Measurements from ENCODE around the gene LYZL1.
"Not testable (repeated sequence)": the region's sequence is repeated elsewhere in the genome, so short reads cannot be mapped to it uniquely, and the experiment has no call there.

The LYZL1 gene

DNA sequence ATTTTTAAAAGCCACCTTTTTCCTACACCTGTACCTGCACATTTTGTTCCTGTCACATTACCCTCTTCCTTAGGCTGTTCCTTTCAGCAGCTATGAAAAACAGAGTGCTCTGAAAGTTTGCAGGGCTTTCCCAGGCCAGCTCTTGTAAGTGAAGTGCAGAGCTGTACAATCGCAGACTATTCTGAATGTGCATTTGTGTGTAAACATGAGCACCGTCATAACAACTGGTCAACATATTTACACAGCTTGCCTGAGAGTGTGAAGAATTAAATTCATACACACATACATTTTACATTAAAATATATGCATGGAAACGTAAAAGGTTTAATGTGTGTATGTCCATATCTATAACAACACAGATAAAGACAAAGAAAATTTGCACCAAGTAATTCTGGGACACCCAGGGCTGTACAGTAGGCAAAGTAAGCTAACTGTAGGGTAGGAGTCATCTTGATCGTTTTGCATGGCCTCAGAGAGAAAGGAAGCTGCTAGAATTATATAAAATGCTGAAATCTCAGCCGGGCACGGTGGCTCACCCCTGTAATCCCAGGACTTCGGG lies 23.6 kb upstream of the LYZL1 start:
- no peak for DNase-seq

DNA sequence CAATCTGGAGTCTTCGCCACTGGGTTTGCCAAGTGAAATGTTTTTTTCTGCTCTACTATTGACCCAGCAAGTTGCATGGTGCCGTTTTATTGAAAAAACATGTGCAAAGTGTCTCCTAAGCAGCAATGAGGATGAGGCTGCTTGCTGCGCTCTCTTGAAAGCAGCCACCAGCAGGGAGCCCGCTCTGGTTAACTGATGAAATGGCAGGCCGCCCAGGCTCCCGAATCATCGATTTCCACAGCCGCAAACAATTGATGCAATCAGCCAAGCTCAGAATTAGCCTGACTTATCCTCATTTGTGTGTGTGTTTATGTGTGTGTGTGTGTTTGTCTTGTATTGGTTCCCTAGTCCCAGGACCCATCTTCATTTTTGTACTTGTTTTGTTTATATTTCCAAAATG lies 22.2 kb upstream of the LYZL1 start:
- peak; percentile 70 for DNase-seq

DNA sequence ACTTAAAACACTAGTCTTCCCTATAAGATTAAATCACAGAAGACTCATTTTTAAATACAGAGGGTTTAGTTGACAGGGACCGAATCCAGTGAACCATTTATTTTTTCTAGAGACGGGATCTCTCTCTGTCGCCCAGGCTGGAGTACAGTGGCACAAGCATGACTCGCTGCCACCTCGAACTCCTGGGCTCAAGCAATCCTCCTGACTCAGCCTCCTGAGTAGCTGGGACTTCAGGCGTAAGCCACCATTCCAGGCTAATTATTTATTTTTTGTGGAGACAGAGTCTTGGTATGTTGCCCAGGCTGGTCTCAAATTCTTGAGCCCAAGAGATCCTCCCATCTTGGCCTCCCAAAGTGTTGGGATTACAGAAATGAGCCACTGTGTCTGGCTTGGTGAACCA lies 20.9 kb upstream of the LYZL1 start:
- no peak for DNase-seq

DNA sequence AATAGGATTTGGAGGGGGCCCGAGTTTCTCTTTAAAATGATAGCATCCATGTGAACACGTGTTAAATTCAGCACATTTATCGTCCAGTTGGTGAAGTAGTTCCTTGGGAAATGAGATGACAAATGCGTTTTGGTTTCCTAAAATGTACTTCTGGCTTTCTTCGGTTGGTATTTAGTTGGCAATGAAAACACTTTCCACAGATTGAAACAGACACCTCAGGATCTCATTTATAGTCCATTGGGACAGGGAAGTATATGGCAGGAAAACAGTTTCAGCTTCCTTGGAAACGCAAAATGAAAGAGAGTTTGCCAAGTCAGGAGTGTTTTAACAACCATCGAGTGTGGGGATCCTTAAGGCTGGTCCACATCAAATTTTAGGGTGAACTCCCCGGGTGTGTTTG lies 19.4 kb upstream of the LYZL1 start:
- DNase-seq = no peak

DNA sequence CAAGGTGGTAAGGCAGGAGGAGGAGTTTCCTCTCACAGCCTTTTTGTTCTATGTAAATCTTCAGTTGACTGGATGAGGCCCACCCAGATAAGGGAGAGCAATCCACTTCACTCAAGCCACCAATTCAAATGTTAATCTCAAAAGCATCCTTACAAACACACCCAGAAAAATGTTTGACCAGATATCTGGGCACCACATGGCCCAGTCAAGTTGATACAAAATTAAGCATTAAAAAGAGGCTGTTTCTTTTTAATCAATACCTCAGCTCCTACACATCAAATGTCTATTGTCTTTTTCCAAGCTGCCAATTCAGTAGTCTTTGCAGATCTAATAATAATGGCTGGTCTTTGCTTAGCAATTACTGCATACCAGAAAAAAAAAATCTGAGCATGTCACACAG lies 18.0 kb upstream of the LYZL1 start:
- DNase-seq = no peak

DNA sequence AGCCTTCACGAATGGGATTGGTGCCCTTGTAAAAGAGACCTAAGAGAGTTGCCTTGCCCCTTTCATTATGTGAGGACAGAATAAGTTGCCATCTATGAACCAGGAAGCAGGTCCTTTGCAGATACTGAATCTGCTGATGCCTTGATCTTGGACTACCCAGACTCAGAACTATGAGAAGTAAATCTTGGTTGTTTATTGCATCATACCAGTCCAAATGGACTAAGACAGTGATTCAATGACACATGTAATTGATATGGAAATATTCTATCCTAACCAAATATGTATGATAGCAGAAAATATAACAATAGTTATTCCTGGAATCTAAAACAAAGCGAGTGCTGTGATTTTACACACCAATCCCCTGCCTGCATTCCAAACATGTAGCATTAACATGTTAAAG lies 17.0 kb upstream of the LYZL1 start:
- no peak for DNase-seq

DNA sequence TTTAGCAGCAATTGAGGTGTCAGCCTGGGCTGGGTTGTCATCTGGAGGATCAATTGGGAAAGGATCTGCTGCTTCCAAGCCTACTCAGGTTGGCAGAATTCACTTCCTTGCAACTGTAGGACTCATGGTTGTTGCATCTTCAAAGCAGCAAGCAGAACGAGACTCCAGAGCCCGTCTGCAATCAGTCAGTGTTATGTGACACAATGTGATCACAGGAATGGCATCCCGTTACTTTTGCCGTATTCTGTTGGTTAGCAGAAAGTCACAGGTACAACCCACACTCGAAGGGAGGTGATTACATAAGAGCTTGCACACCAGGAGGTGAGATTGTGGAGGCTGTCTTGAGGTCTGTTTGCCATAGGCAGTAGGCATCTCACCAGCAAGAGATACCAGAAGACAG lies 15.4 kb upstream of the LYZL1 start:
- DNase-seq = no peak

DNA sequence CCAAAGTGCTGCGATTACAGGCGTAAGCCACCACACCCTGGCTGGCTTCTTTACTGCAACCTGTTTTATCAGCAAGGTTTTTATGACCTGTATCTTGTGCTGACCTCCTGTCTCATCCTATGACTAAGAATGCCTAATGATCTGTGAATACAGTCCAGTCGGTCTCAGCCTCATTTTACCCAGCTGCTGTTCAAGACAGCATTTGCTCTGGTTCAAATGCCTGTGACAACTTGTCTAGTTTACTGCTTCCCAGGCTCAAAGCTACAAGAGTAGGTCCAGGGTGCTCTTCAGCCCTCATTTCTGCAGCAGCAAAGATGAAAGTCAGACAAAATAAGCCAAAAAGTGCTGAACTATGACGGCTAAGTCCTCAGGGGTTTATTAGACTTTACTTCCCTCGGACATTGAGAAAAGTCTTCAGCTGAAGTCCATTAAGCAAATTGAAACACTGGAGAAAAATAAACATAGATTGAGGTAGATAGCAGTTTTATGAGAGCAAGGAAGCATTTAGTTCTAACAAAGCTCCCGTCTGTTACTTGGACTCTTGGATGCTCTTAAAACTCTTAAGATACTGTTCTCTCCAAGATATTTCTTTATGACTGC lies 12.5 kb upstream of the LYZL1 start:
- no peak for DNase-seq

DNA sequence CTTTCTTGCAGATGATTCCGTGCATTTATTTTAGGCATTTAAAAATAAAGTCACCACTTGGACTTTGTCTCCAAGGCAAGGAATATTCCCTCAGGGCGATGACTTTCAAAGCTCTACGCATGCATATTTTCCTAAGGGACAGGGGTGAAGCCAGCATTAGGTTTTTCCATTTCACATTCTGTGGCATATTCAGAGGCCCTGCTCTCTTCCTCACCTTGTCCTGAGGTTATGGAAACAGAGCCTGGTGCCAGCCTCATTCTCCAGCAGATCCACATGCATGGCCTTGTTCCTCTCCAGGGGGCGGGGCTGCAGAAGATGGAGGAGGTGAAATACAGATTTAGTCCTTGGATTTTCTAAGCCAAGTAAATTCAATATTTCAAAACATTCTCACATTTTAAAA lies 11.6 kb upstream of the LYZL1 start:
- DNase-seq = no peak

DNA sequence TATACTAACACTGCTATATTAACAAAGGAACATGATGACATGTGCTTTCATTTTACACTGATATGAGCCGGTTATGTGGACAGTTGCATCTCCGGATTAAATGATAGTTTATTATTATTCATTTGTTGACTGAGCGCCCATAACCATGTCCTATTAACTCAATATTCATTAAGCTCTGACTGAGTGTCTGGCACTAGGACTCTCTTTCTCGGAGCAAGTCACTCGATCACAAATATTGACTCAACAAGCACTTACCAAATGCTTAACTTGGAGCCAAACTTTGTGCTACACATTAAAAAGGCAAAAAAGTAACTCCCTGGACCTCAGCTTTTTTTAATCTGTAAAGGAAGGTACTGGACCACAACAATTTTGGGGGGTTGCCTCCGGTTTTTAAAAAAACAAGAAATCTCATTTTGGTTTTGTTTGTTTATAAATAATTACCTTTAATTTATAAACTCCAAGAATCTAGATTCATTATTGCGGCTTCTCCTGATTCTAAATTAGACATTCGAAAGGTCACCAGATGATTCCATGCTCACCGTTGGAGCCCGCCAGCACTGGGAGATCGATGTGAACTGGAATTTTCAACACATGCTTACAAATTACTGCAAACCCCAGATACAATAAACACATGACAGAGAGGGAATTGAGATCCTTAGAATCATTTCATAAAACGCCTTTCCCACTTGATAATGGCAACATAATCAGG lies 8.9 kb upstream of the LYZL1 start:
- DNase-seq = no peak

DNA sequence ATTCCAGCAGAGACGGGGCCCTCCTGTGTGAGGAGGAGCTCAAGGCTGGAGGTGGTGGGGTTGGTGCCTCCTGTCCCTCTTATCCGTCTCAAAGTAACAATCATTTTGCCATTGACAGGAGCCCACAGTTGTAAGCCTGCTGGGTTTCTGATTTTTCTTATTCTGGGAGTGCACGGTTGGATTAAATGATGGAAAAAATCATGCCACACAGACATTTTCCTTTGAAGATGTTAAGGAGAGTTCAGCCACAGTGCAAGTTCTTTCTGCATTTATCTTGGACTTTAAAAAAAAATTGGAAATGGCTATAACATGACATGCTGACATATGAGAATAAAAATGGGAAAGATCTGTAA lies 8.4 kb upstream of the LYZL1 start:
- DNase-seq = no peak

DNA sequence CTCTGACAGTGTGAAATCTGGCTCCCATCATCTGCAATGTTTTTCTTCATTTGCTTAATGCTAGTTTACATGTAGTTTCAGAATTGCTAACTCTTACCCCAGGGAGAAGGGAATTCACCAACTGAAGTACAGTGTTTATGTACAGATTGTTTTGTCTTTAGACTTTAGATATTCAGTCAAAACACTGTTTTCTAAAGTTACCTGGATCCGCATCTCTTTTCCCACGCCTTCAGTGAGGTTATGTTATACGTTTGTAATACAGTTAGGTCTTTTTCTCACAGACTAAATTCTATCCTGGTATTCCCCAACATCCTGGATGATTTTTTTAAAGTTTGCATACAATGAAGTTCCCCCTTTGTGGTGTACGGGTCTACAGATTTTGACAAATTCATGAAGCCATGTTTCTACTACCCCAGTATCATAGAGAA lies 3.2 kb upstream of the LYZL1 start:
- no peak for DNase-seq

DNA sequence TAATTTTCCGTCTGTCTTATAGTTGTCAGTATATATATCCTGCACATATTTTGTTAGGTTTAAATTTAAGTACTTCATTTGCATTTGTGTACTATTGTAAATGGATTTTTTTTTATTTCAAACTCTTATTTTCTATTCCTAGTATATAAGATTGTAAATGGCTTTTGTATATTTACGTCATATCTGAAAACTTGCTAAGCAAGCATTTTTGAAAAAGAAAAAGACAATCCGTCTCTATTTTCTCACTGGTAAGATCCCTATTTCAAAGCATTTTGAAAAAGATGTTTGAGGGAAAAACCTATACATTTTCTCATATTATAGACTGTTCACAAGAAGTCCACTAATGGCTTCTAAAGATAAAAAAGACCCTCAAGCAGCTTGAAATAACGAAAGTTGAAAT lies 1.2 kb upstream of the LYZL1 start:
- no peak for DNase-seq

DNA sequence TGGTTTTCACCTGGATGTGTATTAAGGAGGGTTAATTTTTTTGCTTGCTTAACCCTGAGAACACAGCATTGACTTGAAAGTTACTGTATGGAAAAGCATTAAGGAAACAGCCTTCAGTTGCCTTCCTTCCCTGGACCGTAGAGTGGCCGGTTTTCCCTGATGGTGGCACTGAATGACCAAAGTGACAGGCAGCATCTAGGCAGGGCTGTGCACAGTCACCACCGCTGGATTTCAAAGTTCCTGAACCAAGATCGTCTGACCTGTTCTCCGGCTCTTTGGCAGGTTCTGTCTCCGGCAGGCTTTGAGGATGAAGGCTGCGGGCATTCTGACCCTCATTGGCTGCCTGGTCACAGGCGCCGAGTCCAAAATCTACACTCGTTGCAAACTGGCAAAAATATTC lies 2.7 kb downstream of the LYZL1 start:
- DNase-seq = not testable (repeated sequence)

DNA sequence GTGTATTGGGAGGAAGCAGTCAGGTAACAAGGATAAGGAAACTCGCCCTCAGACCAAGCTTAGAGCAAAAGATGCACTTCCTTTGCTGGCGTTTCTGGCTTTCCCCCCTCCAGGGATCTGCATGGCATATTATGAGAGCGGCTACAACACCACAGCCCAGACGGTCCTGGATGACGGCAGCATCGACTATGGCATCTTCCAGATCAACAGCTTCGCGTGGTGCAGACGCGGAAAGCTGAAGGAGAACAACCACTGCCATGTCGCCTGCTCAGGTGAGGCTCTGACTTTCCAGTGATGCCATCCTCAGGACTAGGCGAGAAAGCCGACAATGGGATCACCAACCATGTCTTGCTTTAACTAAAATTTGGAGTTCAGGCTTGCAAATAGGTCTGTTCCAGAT lies 3.5 kb downstream of the LYZL1 start:
- not testable (repeated sequence) for DNase-seq

DNA sequence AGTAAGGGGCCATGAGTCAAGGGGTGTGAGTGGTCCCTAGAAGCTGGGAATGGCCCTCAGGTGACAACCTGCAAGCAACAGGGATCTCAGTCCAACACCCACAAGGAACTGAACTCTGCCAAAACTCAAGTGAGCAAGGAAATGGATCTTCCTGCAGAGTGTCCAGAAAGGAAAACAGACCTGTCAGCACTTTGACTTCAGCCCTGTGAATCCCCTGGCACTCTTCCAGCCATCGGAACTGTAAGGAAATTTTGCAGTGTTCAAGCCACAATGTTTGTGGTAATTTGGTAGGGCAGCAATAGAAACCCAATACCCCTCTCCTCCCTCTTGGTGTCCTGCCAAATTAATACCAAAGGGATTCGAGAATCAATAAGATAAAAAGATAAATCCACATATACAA lies 6.9 kb downstream of the LYZL1 start:
- peak; percentile 15 for DNase-seq

DNA sequence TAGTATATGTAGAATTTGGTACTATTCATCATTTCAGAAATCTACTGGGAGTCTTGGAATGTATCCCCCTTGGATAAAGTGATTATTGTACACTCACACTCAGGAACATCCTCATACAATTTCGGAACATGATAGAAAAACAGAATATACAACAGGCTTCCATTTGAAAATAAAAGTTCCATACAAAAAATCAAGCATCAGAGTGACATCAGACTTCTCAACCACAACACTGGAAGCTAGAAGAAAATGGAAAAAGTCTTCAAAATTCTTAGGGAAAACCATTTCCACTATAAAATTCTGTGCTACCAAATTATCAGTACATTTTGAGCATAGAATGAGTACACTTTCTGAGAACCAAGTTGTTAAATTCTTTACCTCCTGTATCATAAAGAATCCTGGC lies 8.8 kb downstream of the LYZL1 start:
- DNase-seq = no peak

DNA sequence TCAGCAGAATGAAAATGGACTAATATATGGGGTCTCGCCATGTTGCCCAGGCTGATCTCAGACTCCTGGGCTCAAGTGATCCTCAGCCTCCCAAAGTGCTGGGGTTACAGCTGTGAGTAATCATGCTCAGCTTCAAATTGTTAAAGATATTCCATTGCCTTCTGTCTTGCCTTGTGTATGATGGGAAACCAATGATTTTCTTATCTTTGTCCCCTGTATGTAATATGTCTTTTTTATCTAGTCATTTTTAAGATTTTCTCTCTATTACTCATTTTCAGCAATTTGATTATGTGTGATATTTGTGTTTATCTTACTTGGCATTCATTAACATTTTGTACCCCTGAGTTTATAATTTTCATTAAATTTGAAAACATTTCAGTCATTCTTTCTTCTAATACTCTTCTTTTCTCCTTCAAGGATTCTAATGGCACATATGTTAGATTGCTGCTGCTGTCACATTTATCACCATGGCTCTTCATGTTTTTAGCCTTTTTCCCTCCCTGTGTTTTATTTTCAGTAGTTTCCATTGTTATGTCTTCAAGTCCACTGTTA lies 12.6 kb downstream of the LYZL1 start:
- DNase-seq = no peak

DNA sequence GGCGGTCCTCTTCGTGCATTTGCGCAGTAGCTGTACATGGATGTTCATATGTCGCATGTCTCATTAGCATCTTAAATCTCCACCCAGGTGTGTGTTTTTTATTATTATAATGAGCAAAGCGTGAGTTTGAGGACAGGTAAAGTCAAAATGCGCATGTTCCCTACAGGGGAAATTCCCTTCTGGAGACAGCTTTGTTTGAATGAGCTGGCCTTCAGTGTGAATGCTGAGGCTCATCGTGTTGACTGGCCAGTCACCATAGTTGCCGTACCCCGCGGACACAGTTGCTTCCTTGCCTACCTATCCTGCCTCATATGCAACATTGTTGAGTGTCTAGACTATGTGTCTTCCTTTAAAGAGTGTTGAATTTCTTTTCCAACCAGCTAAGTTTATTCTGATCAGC lies 13.6 kb downstream of the LYZL1 start:
- no peak for DNase-seq

DNA sequence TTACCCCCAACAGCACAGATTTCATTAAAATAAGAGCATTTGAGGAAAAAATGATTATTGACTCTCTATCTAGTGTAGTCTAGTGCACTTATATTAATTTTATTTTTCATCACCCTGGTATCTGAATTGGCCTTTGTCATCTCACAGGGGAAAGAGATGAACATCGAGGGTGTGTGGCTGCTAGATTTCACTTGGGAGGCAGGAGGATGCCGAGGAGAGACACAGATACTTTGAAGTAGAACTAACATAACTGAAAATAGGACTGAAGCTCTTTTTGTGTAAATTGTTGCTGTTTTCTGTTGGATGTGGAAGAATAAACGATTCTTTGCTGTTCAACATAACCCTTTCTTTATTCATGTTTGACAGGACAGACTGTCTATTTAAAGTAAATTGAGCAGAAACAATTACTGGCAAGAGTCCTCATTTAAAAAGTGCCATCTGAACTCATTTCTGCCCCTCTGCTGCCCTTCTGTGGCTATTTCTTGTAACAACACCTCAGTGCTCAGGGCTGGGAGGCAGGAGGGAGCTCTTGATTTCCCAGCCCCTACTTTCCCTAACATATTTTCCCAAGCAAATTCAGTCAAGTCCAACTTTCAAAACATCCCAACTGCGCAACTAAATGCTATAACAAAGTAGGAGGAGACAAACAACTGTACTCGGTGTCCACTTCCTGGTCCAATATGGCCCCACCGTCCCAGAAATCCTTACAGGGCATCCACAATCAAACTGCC lies 15.6 kb downstream of the LYZL1 start:
- peak; percentile 73 for DNase-seq

DNA sequence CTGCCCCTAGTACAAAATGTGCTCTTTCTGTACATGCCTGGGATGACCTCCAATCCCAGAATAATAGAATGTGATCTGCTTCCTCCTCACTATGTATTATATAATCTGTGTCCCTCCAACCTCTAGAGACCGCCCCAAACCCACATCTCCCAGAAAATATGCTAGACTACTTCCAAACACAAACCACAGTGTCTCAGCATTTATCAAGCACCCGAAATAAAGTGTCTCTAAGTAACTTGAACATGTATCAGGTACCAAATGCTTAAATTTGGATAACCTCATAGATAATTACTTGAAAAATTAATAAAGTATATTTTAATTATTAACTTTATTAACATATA lies 16.1 kb downstream of the LYZL1 start:
- DNase-seq = no peak

DNA sequence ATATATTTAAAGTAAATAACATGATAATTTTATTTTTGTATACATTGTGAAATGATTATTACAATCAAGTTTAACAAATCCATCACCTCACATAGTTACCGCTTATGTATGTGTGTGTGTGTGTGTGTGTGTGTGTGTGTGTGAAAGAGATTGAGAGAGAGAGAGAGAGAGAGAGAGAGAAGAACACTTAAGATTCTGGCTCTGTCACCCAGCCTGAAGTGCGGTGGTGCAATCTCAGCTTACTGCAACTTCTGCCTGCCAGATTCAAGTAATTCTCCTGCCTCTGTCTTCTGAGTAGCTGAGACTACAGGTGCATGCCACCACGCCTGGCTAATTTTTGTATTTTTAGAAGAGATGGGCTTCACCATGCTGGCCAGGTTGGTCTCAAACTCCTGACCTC lies 17.8 kb downstream of the LYZL1 start:
- DNase-seq = no peak

DNA sequence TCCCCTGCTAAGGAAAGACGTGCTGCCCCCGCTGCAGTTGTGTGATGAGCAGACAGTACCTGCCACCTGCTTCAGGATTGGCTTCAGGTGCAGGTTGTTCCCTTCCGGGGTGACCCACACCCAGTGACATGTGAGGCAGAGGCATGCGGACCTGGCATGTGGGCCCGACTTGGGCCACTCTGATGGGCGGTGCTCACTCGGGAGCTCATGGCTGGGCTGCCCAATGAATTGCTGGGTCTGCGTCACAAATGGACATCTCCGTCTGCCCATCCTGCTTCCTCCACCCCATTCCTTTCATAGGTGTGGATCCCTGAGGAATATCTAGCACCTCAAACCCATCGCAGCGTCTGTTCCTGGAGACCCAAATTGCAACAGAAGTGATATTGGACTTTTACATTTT lies 19.3 kb downstream of the LYZL1 start:
- DNase-seq = not testable (repeated sequence)

DNA sequence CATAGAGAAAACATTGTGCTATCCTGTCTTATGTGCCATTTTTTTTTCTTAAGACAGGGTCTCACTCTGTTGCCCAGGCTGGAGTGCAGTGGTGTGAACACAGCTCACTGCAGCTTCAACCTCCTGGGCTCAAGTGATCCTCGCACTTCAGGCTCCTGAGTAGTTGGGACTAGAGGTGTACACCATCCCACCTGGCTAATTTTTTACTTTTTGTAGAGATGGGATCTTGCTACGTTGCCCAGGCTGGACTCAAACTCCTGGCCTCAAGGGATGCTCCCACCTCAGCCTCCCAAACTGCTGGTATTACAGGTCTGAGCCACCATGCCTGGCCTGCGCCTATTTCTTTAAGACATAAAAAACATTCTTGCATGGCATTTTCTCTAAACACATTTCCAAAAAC lies 20.6 kb downstream of the LYZL1 start:
- DNase-seq = no peak

All from fibroblast of upper back skin (primary cell).